Uterus (tissue), 4 donors: ENCODE results near the gene BTBD2. TPM values are rescaled to one million over a fixed set of nuclear protein-coding genes. Genes with fewer than 3 reads are reported as not detected.

Experiments used
- DNase-seq, 2 donors: peaks; one replicate each; pipeline ENCODE4 v3.0.0-alpha.2; 2019 to 2020
- H3K27ac ChIP-seq, 2 donors: fragments of 200-600 bp; sonication (generic); 1 replicate in 1 of 2; 2 replicates in 1 of 2; pipeline ENCODE4 v1.5.1; 2016 to 2018
- H3K27me3 ChIP-seq, 2 donors: fragments of 200-600 bp; sonication (generic); one replicate each; pipeline ENCODE4 v1.5.1; 2018 to 2019; ENCODE audit warnings: control low read depth in 1 of 2
- H3K36me3 ChIP-seq, 2 donors: fragments of 200-600 bp; sonication (generic); one replicate each; pipeline ENCODE4 v1.5.1; 2019; ENCODE audit warnings: control low read depth in 1 of 2
- H3K4me1 ChIP-seq, 2 donors: fragments of 200-600 bp; sonication (generic); one replicate each; pipeline ENCODE4 v1.5.1; 2018 to 2019; ENCODE audit warnings: control low read depth in 1 of 2
- H3K4me3 ChIP-seq, 2 donors: fragments of 200-600 bp; sonication (generic); 1 replicate in 1 of 2; 2 replicates in 1 of 2; pipeline ENCODE4 v1.5.1; 2018 to 2019; ENCODE audit warnings: mild to moderate bottlenecking in 1 of 2
- H3K9me3 ChIP-seq, 2 donors: fragments of 200-600 bp; sonication (generic); one replicate each; pipeline ENCODE4 v1.5.1; 2019; ENCODE audit warnings: control low read depth in 1 of 2
- CTCF ChIP-seq, 4 experiments: fragments of 200-600 bp in 2 of 4; fragments of 450-650 bp in 2 of 4; sonication (generic) in 2 of 4; IDR thresholded peaks; one replicate each; pipeline ENCODE4 v1.5.1; 2016 to 2019; ENCODE audit warnings: antibody characterized with exemption in 4 of 4, mild to moderate bottlenecking in 2 of 4, moderate library complexity in 1 of 4
- POLR2A ChIP-seq, 2 donors: fragments of 450-650 bp; IDR thresholded peaks; one replicate each; pipeline ENCODE4 v1.6.1; 2016; ENCODE audit warnings: antibody characterized with exemption in 2 of 2, mild to moderate bottlenecking in 1 of 2, moderate library complexity in 1 of 2
- intact Hi-C: fragments of 100-400 bp; cut with DNase I; formaldehyde crosslinking; loops from one replicate; pipeline ENCODE4 v1.15.1; 2023; ENCODE audit warnings: low total_unique reads
- total RNA-seq, 4 donors: library from RNA; depleted of rRNA in 3 of 4; stranded (reverse); fragments of >200 nt in 3 of 4; gene quantifications; one replicate each; pipeline versions ENCODE4 v1.1.0 to v1.2.4, GENCODE V29; 2014 to 2023
- donor health status: DM: yes; HTN: yes; CAD: no.

Gene BTBD2
- total RNA-seq, 4 donors from 2014 or later, result 48.2 to 105 (median 61.8) TPM

GRCh38 chr19:2039089-2039958 lies 23.8 kb upstream of the BTBD2 start:
- Histone ChIP-seq H3K4me1 (peaks cover 6 to 11% of the 10 kb centered on the region in 2 donors), H3K4me3 (no peak overlapping the region), H3K27me3 (no peaks in the 10 kb centered on the region), H3K27ac (peak overlapping the region in 1 of 2 donors; percentile 89), H3K36me3 (no peaks in the 10 kb centered on the region), H3K9me3 (no peaks in the 10 kb centered on the region)
- intact Hi-C loops, result no loop called here
- TF ChIP-seq CTCF (IDR thresholded peaks at IDR 0.05) (no peak), POLR2A (IDR thresholded peaks at IDR 0.05) (no peak)
- no peak for DNase-seq

- intact Hi-C loops, result no loop called here
- no peaks in the 10 kb centered on the region for H3K27me3 ChIP-seq
- no peaks in the 10 kb centered on the region for H3K9me3 ChIP-seq
- H3K27ac ChIP-seq, result no peak overlapping the region
- TF ChIP-seq CTCF (IDR thresholded peaks at IDR 0.05), result no peak
- no peak for TF ChIP-seq POLR2A (IDR thresholded peaks at IDR 0.05)
- DNase-seq, result no peak
- H3K4me3 ChIP-seq, result no peak overlapping the region
- peaks cover 6 to 11% of the 10 kb centered on the region in 2 donors for H3K4me1 ChIP-seq
- H3K36me3 ChIP-seq, result no peaks in the 10 kb centered on the region
Measured at GRCh38 chr19:2038284-2039088, 23.0 kb upstream of the BTBD2 start.

- Histone ChIP-seq H3K4me1 (peaks cover 5 to 11% of the 10 kb centered on the region in 2 donors), H3K27ac (no peak overlapping the region), H3K4me3 (no peak overlapping the region), H3K9me3 (no peaks in the 10 kb centered on the region), H3K36me3 (no peaks in the 10 kb centered on the region), H3K27me3 (no peaks in the 10 kb centered on the region)
- no peak for TF ChIP-seq CTCF (IDR thresholded peaks at IDR 0.05)
- TF ChIP-seq POLR2A (IDR thresholded peaks at IDR 0.05), result no peak
- intact Hi-C loops, result no loop called here
- no peak for DNase-seq
Measured at GRCh38 chr19:2037651-2038255, 22.2 kb upstream of the BTBD2 start.

- H3K4me1 ChIP-seq, result peaks cover 0 to 3% of the 10 kb centered on the region in 2 donors
- H3K36me3 ChIP-seq, result no peaks in the 10 kb centered on the region
- no peaks in the 10 kb centered on the region for H3K9me3 ChIP-seq
- intact Hi-C loops, result no loop called here
- H3K27me3 ChIP-seq, result no peaks in the 10 kb centered on the region
- DNase-seq, result no peak
- no peak overlapping the region for H3K27ac ChIP-seq
- no peak for TF ChIP-seq POLR2A (IDR thresholded peaks at IDR 0.05)
- no peak for TF ChIP-seq CTCF (IDR thresholded peaks at IDR 0.05)
- no peak overlapping the region for H3K4me3 ChIP-seq
Measured at GRCh38 chr19:2036424-2036823, 20.9 kb upstream of the BTBD2 start.
